Activated CD4-positive, alpha-beta T cell treated with anti-CD3 and anti-CD28 coated beads, Interleukin-2, amount 10 ng/mL, durations not matched to agents 24 days and 14 days (primary cell): Measurements from ENCODE around the gene RGS2. TPM values are rescaled to one million over a fixed set of nuclear protein-coding genes. Genes with fewer than 3 reads are reported as not detected.

Source experiments
- DNase-seq: peaks from one replicate; pipeline ENCODE4 v3.0.0; 2022
- H3K27ac Mint-ChIP-seq: one replicate; pipeline ENCODE4 v1.8.0; 2022; ENCODE audit warnings: mild to moderate bottlenecking, mixed read lengths
- H3K27me3 Mint-ChIP-seq: one replicate; pipeline ENCODE4 v1.8.0; 2022; ENCODE audit warnings: mixed read lengths
- H3K36me3 Mint-ChIP-seq: one replicate; pipeline ENCODE4 v1.8.0; 2022; ENCODE audit warnings: low read depth, mild to moderate bottlenecking, mixed read lengths
- H3K4me1 Mint-ChIP-seq: one replicate; pipeline ENCODE4 v1.8.0; 2021; ENCODE audit warnings: mixed read lengths
- H3K4me3 Mint-ChIP-seq: one replicate; pipeline ENCODE4 v1.8.0; 2022; ENCODE audit warnings: mild to moderate bottlenecking, moderate library complexity, mixed read lengths
- H3K9me3 Mint-ChIP-seq: one replicate; pipeline ENCODE4 v1.8.0; 2021; ENCODE audit warnings: mixed read lengths
- intact Hi-C: fragments of 100-400 bp; cut with micrococcal nuclease; formaldehyde crosslinking; loops from one replicate; pipeline ENCODE4 v1.15.1; 2023
- total RNA-seq: library from RNA; stranded (reverse); gene quantifications from 2 replicates; pipeline ENCODE4 v1.2.3, GENCODE V29; 2022

RGS2 gene
- total RNA-seq, 1 donor from 2014 or later: 5.2 TPM

DNA sequence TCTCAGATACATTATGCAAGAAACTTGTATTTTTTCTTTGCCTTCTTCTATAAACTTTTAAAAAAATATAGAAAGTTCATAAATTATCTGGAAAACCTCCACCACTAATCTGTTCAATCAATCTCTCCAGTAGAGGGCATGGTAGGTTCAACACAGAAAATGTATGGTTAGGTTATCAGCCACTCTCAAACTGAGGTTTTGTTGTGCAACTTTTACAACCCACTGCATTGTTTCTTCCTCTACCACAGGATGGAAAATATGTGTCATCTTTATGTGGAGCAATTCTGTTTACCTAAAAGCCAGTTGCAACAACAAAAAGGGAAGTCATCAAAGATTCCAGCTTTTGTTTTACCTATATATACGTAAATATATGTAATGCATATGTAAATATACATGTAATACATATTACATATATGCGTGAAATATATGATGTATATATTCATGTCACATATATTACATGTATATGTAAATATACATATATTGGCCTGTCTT lies 3.0 kb upstream of the RGS2 start:
- no peaks in the 10 kb centered on the region for H3K9me3 Mint-ChIP-seq
- peak; percentile 87 for DNase-seq

DNA sequence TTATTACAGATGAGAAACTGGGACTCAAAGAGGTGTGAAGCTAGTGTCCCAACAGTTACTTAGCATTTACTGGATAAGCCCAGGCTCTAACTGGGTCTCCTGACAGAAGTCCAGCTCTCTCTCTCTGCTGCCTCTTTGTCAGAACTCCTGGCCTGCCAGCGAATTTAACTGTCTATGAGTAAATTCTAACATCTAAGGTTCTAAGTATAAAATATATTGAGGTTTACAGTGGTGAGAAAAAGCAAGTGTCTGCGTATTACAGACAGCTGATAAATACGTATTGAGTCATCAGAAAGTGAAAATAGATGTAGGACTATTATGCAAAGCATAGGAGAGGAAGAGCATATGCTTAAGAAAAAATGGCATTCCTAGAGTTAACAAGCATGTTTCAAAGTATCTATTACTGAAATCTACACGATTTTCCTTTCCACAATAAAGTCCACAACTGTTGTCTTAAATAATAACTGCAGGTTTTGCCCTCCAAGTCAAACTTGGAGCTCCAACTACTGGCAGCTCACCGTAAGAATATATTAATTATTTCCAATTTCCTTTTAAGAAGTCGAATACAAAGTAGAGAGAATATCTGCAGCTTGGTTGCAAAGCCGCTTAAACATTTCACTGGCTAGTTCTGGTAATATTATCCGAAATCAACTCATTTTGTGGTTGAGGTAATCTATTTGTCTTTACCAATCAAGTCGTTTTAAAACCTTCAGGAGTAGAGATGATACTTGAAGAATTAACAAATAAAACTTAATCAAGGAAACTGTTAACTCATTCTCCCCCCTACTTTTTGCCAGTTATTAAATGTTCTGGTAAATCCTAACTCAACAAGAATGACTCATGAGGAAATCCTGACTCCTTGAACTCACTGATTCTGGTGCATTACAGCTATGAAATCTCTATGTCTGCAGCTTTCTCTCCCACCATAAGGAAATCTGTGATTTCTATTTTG lies 1.4 kb upstream of the RGS2 start:
- H3K27ac Mint-ChIP-seq: peak overlapping the region; percentile 78
- peaks cover 37% of the 10 kb centered on the region for H3K4me1 Mint-ChIP-seq
- no peaks in the 10 kb centered on the region for H3K9me3 Mint-ChIP-seq
- peaks cover 14% of the 10 kb centered on the region for H3K27me3 Mint-ChIP-seq
- peaks cover 16% of the 10 kb centered on the region for H3K36me3 Mint-ChIP-seq
- H3K4me3 Mint-ChIP-seq: peak overlapping the region; percentile 95
- intact Hi-C loops: loop anchor here (1.0 to 10.0 kb wide), 8 partner anchors 167 to 1487 kb away; partner anchors contain the start of genes GLRX2, RO60 and UCHL5
- no peak for DNase-seq

More for the DNA sequence above, 3.0 kb upstream of the RGS2 start:
- Mint-ChIP-seq H3K27me3 (peaks cover 17% of the 10 kb centered on the region), H3K4me1 (peaks cover 37% of the 10 kb centered on the region), H3K27ac (peak overlapping the region; percentile 82), H3K4me3 (no peak overlapping the region), H3K36me3 (peaks cover 5% of the 10 kb centered on the region)
- intact Hi-C loops: loop anchor here (1.0 to 10.0 kb wide), 5 partner anchors 165 to 1489 kb away; partner anchors contain the start of gene GLRX2

DNA sequence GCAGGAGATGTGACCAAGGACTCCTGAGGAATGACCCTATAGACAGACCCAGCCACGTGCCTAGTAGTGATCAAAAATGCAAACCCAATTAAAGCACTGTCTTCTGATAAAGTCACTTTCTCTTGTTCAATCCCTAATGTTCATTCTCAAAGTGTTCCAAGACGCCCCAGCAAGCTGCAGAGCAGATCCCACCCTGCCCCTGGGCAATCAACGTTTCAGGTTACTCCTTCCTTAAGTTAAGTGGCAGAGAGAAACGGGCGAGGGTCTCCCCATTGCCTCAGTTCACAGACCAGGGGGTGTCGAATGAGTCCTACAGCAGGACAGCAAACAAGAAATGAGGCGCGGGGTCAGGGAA lies 699 bp upstream of the RGS2 start:
- H3K4me1 Mint-ChIP-seq: peaks cover 35% of the 10 kb centered on the region
- peaks cover 16% of the 10 kb centered on the region for H3K36me3 Mint-ChIP-seq
- peaks cover 9% of the 10 kb centered on the region for H3K27me3 Mint-ChIP-seq
- H3K27ac Mint-ChIP-seq: peak overlapping the region; percentile 78
- peak overlapping the region; percentile 95 for H3K4me3 Mint-ChIP-seq
- H3K9me3 Mint-ChIP-seq: no peaks in the 10 kb centered on the region
- DNase-seq: no peak
- intact Hi-C loops: loop anchor here (1.0 to 10.0 kb wide), 6 partner anchors 251 to 1487 kb away; partner anchors contain the start of genes GLRX2, RO60 and UCHL5

DNA sequence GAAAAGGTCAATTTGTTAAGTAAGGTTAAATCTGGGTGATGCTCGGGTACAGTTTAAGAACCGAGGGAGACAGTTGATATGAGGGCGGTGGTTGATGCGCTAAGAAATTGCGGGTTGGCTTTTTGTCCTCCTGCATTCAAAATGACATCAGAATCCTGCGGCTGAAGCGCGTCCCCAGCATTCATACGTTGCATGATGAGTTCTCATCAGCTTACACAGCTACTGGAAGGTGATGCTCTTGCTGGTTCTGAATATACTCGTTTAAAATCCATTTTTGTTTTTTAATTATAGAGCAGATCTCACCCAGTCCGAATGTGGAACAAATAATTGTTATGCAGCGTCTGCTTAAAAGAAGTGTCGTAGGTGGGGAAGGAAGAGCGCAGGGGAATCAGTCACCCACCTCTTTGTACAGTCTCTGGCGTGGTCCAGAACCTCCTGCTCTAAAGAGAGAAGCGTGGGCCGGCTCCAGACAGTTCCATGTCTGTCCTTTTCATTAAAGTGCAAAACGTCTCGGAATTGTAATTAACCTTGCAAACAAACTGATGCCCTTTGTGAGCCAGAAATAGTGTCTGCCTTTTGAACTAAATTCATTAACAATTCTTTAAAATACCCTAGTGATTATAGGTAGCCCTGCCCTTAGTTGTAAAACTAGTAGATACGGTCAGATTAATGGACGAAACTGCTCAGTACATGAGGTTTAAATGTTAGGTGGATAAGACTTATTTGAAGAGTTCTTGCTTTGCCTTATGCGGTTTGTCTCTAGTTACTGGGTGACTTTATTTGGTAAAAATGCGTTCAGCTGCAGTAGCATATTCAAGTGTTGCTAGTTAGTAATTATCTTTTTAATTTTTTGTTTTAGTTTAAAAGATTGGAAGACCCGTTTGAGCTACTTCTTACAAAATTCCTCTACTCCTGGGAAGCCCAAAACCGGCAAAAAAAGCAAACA lies 741 bp downstream of the RGS2 start:
- intact Hi-C loops: loop anchor here (1.0 to 10.0 kb wide), 7 partner anchors 127 to 1485 kb away; partner anchors contain the start of gene GLRX2
- Mint-ChIP-seq H3K4me1 (peaks cover 35% of the 10 kb centered on the region), H3K4me3 (peak overlapping the region; percentile 95), H3K27me3 (peaks cover 5% of the 10 kb centered on the region), H3K9me3 (no peaks in the 10 kb centered on the region), H3K27ac (peak overlapping the region; percentile 96), H3K36me3 (peaks cover 16% of the 10 kb centered on the region)
- peak; percentile 88 for DNase-seq

DNA sequence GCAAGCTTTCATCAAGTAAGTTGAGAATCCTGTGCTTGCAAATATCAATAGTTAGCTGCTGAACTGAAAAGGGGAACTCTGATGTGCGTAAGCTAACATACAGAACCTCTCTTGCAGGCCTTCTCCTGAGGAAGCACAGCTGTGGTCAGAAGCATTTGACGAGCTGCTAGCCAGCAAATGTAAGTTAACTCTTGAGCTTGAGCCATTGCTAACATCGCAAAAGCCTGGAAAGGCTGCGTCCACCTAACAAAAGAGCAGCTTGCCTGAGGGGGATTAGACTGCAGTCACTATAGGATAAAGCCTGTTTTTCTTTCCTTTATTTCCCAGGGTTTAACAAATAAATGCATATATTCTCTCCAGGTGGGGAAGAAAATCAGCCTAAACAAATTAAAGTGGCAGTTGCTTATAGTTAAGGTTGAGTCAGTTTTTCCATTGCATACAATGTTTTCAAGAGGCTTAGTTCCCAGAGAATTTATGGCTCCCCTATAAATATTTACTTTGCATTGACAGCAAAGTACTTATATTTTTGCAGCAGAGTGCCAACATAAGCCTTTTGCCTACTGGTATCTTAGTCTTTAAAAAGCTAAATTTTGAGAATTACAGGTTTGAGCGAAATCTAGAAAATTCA lies 1.5 kb downstream of the RGS2 start:
- Mint-ChIP-seq H3K4me1 (peaks cover 35% of the 10 kb centered on the region), H3K4me3 (peak overlapping the region; percentile 95), H3K27me3 (peaks cover 5% of the 10 kb centered on the region), H3K27ac (no peak overlapping the region), H3K36me3 (peaks cover 16% of the 10 kb centered on the region), H3K9me3 (no peaks in the 10 kb centered on the region)
- DNase-seq: peak; percentile 59
- intact Hi-C loops: no loop called here

DNA sequence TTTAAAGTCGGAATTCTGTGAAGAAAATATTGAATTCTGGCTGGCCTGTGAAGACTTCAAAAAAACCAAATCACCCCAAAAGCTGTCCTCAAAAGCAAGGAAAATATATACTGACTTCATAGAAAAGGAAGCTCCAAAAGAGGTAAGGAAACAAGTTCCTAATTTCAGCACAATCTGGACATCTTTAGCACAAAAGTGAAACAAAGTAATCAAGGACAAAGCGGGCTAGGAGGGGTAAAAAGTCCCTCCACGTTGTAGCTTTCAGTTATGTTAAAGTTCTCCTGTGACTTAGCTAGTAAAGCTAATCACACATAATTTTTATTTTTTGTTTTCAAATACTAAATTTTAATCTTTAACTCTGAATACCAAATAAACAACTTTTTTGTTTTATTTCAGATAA lies 2.2 kb downstream of the RGS2 start:
- Mint-ChIP-seq H3K4me3 (no peak overlapping the region), H3K36me3 (peaks cover 16% of the 10 kb centered on the region), H3K27me3 (peaks cover 4% of the 10 kb centered on the region), H3K4me1 (peaks cover 33% of the 10 kb centered on the region), H3K27ac (no peak overlapping the region), H3K9me3 (no peaks in the 10 kb centered on the region)
- intact Hi-C loops: no loop called here
- DNase-seq: peak; percentile 20

DNA sequence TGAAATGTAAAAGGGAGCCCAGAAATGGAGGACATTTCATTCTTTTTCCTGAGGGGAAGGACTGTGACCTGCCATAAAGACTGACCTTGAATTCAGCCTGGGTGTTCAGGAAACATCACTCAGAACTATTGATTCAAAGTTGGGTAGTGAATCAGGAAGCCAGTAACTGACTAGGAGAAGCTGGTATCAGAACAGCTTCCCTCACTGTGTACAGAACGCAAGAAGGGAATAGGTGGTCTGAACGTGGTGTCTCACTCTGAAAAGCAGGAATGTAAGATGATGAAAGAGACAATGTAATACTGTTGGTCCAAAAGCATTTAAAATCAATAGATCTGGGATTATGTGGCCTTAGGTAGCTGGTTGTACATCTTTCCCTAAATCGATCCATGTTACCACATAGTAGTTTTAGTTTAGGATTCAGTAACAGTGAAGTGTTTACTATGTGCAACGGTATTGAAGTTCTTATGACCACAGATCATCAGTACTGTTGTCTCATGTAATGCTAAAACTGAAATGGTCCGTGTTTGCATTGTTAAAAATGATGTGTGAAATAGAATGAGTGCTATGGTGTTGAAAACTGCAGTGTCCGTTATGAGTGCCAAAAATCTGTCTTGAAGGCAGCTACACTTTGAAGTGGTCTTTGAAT lies 2.9 kb downstream of the RGS2 start:
- intact Hi-C loops: no loop called here
- Mint-ChIP-seq H3K4me3 (no peak overlapping the region), H3K9me3 (no peaks in the 10 kb centered on the region), H3K27me3 (peaks cover 7% of the 10 kb centered on the region), H3K36me3 (peaks cover 16% of the 10 kb centered on the region), H3K27ac (no peak overlapping the region), H3K4me1 (peaks cover 31% of the 10 kb centered on the region)
- DNase-seq: no peak

DNA sequence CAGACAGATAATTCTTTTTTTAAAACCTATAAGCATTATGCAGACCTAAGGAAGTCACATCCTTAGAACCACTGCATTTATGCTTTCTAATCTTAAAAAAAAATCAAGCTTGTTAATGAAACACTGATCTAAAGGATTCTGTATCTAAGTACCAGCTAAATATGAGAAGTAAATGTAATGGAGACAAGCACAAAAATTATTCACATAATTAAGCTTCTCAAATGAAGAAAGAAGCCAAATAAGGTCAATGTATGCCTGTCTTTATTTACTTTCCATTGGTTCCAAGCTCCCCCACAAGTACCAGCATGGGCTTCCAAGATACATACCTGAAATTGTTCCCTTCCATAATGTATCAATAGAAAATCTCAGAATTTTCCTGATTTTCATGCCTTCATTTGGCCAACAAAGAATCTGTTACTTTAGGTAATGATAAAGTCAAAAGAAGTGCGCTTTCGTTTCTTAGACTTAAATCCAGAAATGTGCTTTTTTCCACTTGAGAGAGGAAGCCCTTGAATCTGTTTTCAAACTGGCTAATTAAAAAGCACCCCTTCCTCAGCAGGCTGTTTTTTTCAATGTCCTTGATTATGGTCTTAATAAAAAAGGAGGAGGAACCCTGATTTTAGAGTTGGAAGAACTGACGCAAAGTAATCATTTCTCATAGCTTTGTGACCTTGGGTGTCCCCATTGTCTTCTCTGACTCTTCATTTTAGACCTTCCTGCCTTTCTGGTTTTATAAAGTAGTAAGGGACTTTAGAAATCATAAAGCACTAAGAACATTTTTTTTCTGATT lies 3.8 kb downstream of the RGS2 start:
- Mint-ChIP-seq H3K9me3 (no peaks in the 10 kb centered on the region), H3K4me1 (peaks cover 22% of the 10 kb centered on the region), H3K4me3 (no peak overlapping the region), H3K27me3 (peaks cover 7% of the 10 kb centered on the region), H3K36me3 (peaks cover 16% of the 10 kb centered on the region), H3K27ac (no peak overlapping the region)
- intact Hi-C loops: no loop called here
- no peak for DNase-seq

DNA sequence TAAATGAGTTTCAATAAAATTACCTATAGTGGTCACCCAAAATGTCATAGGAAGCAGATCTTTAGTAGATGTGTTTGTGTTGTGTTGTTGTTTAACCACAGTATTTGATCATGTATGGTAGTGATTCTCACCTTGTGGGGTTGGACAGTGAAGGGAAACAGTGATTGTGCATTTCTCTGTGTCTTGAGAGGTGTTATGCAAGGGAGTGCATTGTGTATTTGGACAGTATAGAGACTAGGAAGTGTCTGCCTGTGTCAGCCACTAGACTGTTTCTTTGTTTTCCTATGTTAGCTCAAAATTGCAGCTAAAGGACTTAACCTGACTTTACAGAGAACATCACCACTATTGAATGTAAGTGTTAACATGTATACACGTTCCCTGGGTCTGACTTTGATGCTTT lies 6.0 kb downstream of the RGS2 start:
- intact Hi-C loops: no loop called here
- peaks cover 4% of the 10 kb centered on the region for H3K4me1 Mint-ChIP-seq
- DNase-seq: no peak
- peaks cover 7% of the 10 kb centered on the region for H3K27me3 Mint-ChIP-seq
- H3K36me3 Mint-ChIP-seq: peaks cover 14% of the 10 kb centered on the region
- H3K4me3 Mint-ChIP-seq: no peak overlapping the region
- no peaks in the 10 kb centered on the region for H3K9me3 Mint-ChIP-seq
- no peak overlapping the region for H3K27ac Mint-ChIP-seq

DNA sequence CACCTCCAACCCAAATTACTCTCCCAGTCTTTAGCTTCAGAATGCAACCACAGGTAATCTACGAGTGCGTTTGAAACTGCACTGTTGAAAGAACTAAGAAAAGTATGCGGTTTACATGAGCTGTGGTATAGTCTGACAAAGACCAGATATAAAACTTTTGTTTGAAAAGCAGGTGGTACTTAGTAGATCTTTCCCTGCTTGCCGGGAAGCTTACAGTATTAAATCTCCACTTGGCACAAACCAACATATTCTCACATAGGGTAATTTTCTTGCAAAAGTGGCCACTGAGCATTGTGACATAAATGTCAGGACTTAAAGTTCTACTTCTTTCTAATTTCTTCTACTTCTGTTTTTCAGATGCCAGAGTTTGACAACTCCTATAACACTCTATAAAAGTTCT lies 8.4 kb downstream of the RGS2 start:
- intact Hi-C loops: no loop called here
- Mint-ChIP-seq H3K4me1 (no peaks in the 10 kb centered on the region), H3K27ac (no peak overlapping the region), H3K36me3 (no peaks in the 10 kb centered on the region), H3K9me3 (no peaks in the 10 kb centered on the region), H3K27me3 (peaks cover 10% of the 10 kb centered on the region), H3K4me3 (no peak overlapping the region)
- DNase-seq: no peak

DNA sequence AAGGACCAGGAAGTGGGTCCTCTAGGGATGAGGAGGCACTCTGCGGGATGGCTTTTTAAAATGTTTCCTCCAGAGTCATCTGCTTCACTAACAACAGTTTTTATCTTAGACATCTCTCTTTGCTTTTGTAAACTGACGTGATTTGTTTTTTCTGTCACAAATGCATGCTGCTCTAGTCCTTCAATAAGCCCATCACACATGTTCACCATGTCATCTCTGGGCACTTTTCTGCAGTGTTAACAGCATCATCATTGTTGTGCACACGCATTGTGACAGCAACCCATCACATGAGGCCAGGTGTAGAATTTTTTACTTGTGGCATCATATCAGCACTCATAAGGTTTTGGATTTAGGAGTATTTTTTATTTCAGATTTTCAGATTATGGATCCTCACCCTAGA lies 12.5 kb downstream of the RGS2 start:
- Mint-ChIP-seq H3K27ac (no peak overlapping the region), H3K4me1 (no peaks in the 10 kb centered on the region), H3K9me3 (no peaks in the 10 kb centered on the region), H3K4me3 (no peak overlapping the region), H3K36me3 (no peaks in the 10 kb centered on the region), H3K27me3 (peaks cover 21% of the 10 kb centered on the region)
- intact Hi-C loops: no loop called here
- no peak for DNase-seq

DNA sequence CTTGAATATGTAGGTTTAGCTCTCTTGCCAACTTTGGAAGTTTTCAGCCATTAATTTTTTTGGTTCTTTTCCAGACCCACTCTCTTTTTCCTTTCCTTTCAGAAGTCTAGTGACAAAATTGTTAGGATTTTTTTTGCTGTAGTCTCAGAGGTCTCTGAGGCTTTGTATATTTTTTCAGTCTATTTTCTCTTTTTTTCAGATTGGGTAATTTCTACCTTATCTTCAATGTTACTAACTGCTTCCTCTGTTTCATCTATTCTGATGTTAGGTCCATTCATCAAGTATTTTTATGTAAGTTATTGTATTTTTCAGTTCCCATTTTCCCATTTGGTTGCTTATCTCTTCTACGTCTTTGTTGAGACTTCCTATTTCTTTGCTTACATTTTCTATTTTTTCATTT lies 15.7 kb downstream of the RGS2 start:
- intact Hi-C loops: no loop called here
- H3K36me3 Mint-ChIP-seq: no peaks in the 10 kb centered on the region
- peaks cover 8% of the 10 kb centered on the region for H3K9me3 Mint-ChIP-seq

More for the DNA sequence above, 15.7 kb downstream of the RGS2 start:
- H3K27ac Mint-ChIP-seq: no peak overlapping the region
- no peak for DNase-seq
- no peak overlapping the region for H3K4me3 Mint-ChIP-seq
- H3K4me1 Mint-ChIP-seq: no peaks in the 10 kb centered on the region
- H3K27me3 Mint-ChIP-seq: peaks cover 26% of the 10 kb centered on the region
